K562 (cell line): ENCODE results near the gene CCDC124. TPM values are rescaled to one million over a fixed set of nuclear protein-coding genes. Genes with fewer than 3 reads are reported as not detected.
A peak's percentile ranks its signal among the peaks of the same experiment; 100 is the strongest.

Experiments
- CHD1 ChIP-seq: fragments of 200-600 bp; sonication (generic); IDR thresholded peaks from one replicate; pipeline ENCODE4 v1.6.1; 2012; ENCODE audit warnings: mild to moderate bottlenecking, moderate library complexity, low read length, inconsistent platforms
- CREB1 ChIP-seq, 2 experiments: sonication (generic) in 1 of 2; formaldehyde crosslinking in 1 of 2; IDR thresholded peaks; 2 replicates each; pipeline versions ENCODE4 v1.6.1 to v1.8.0; 2012 to 2022; ENCODE audit warnings: inconsistent platforms in 1 of 2, mild to moderate bottlenecking in 1 of 2, missing genetic modification reagents in 1 of 2, moderate library complexity in 1 of 2
- EGR1 ChIP-seq: fragments of 450-650 bp; conservative IDR thresholded peaks from 2 replicates; pipeline ENCODE4 v1.6.1; 2017; ENCODE audit warnings: mild to moderate bottlenecking
- ERF ChIP-seq: fragments of 450-650 bp; formaldehyde crosslinking; IDR thresholded peaks from 2 replicates; pipeline ENCODE4 v1.4.0; 2020; ENCODE audit warnings: mild to moderate bottlenecking, mixed read lengths
- FIP1L1 ChIP-seq: fragments of 200-400 bp; formaldehyde crosslinking; IDR thresholded peaks from 2 replicates; pipeline ENCODE4 v1.6.1; 2018; ENCODE audit warnings: mild to moderate bottlenecking, low read depth, low read length; ENCODE audit not compliant: poor library complexity, severe bottlenecking
- GATAD2A ChIP-seq: fragments of 450-650 bp; IDR thresholded peaks from 2 replicates; pipeline ENCODE4 v1.6.1; 2017
- HDAC6 ChIP-seq: IDR thresholded peaks from 2 replicates; pipeline ENCODE4 v1.6.1; 2012; ENCODE audit warnings: low read depth, mild to moderate bottlenecking, control low read depth, inconsistent platforms, low read length, moderate library complexity
- MAZ ChIP-seq, 2 experiments: fragments of 450-650 bp in 1 of 2; sonication (generic) in 1 of 2; formaldehyde crosslinking; IDR thresholded peaks in 1 of 2; conservative IDR thresholded peaks in 1 of 2; 2 replicates each; pipeline versions ENCODE4 v1.4.0 to v1.5.0; 2020; ENCODE audit warnings: mild to moderate bottlenecking in 1 of 2, missing genetic modification reagents in 1 of 2
- NFRKB ChIP-seq: fragments of 450-650 bp; IDR thresholded peaks from 2 replicates; pipeline ENCODE4 v1.6.1; 2016; ENCODE audit warnings: low read depth
- POLR2A ChIP-seq: fragments of 450-650 bp; conservative IDR thresholded peaks from 2 replicates; pipeline ENCODE4 v1.6.1; 2016
- PPARD ChIP-seq: fragments of 250-450 bp; sonication (Bioruptor Pico); IDR thresholded peaks from 2 replicates; pipeline ENCODE4 v1.8.0; 2022; ENCODE audit warnings: inconsistent platforms, mild to moderate bottlenecking, moderate library complexity
- SMAD1 ChIP-seq: fragments of 150-350 bp; IDR thresholded peaks from 2 replicates; pipeline ENCODE4 v1.6.1; 2014; ENCODE audit warnings: low read length, low read depth; ENCODE audit not compliant: partially characterized antibody
- SMARCA4 ChIP-seq: fragments of 450-650 bp; IDR thresholded peaks from 2 replicates; pipeline ENCODE4 v1.6.1; 2016
- SMARCC2 ChIP-seq: fragments of 450-650 bp; IDR thresholded peaks from 2 replicates; pipeline ENCODE4 v1.6.1; 2017; ENCODE audit warnings: antibody characterized with exemption, moderate library complexity, mild to moderate bottlenecking, low read depth
- TRIM24 ChIP-seq, 2 experiments: fragments of 450-650 bp; IDR thresholded peaks; 2 replicates each; pipeline ENCODE4 v1.6.1; 2016
- ZFP1 ChIP-seq: fragments of 450-650 bp; formaldehyde crosslinking; IDR thresholded peaks from 2 replicates; pipeline ENCODE4 v1.4.0; 2020; ENCODE audit warnings: mild to moderate bottlenecking, mixed read lengths
- ZNF224 ChIP-seq: sonication (generic); formaldehyde crosslinking; IDR thresholded peaks from 2 replicates; pipeline ENCODE4 v1.8.0; 2022; ENCODE audit warnings: mild to moderate bottlenecking, missing genetic modification reagents
- ZNF282 ChIP-seq: sonication (generic); formaldehyde crosslinking; IDR thresholded peaks from 2 replicates; pipeline ENCODE4 v1.8.1; 2023; ENCODE audit warnings: missing genetic modification reagents
- polyA plus RNA-seq, 8 experiments: library from polyadenylated mRNA; depleted of rRNA in 4 of 8; stranded (reverse) in 5 of 8; unstranded in 3 of 8; fragments of >200 nt; fragmentation: Nextera tagmentation in 2 of 8; fragmentation: Illumina TruSeq in 1 of 8; extraction: Ambion mirVana in 2 of 8; extraction: Trizol in 1 of 8; gene quantifications; 2 replicates each; pipeline versions ENCODE4 v1.2.1 to v1.2.3, GENCODE V29; 2011 to 2014; ENCODE audit warnings: inconsistent platforms in 1 of 8, missing spikeins in 1 of 8
- total RNA-seq, 7 experiments: library from RNA; depleted of rRNA in 6 of 7; stranded (reverse); fragments of >200 nt in 6 of 7; fragmentation: Illumina TruSeq in 2 of 7; extraction: Trizol in 2 of 7; gene quantifications; 2 replicates each; pipeline versions ENCODE4 v1.2.1 to v1.2.3, GENCODE V29; 2011 to 2021; ENCODE audit warnings: low replicate concordance in 1 of 7
- TF ChIP-seq, protein P1 (sequence below): sonication (generic); formaldehyde crosslinking; IDR thresholded peaks from 2 replicates; pipeline ENCODE4 v1.8.1; 2023; ENCODE audit warnings: mild to moderate bottlenecking, missing genetic modification reagents
- TF ChIP-seq, protein P2 (sequence below): fragments of 450-650 bp; conservative IDR thresholded peaks from 2 replicates; pipeline ENCODE4 v1.6.1; 2016; ENCODE audit warnings: missing genetic modification characterization, low read depth, mild to moderate bottlenecking, missing compliant biosample characterization, moderate library complexity
- TF ChIP-seq, protein P3 (sequence below): sonication (generic); formaldehyde crosslinking; IDR thresholded peaks from 2 replicates; pipeline ENCODE4 v1.8.1; 2023; ENCODE audit warnings: mild to moderate bottlenecking, missing genetic modification reagents
- TF ChIP-seq, protein P4 (sequence below): fragments of 450-650 bp; formaldehyde crosslinking; IDR thresholded peaks from 2 replicates; pipeline ENCODE4 v1.4.0; 2022; ENCODE audit warnings: missing genetic modification characterization

Gene CCDC124
- total and polyA plus RNA-seq, 9 of the 15 experiments (the other 6 are each of a cell fraction or from before 2014, with no cell fraction given), result 5.8 to 234 (median 40.1) TPM

DNA sequence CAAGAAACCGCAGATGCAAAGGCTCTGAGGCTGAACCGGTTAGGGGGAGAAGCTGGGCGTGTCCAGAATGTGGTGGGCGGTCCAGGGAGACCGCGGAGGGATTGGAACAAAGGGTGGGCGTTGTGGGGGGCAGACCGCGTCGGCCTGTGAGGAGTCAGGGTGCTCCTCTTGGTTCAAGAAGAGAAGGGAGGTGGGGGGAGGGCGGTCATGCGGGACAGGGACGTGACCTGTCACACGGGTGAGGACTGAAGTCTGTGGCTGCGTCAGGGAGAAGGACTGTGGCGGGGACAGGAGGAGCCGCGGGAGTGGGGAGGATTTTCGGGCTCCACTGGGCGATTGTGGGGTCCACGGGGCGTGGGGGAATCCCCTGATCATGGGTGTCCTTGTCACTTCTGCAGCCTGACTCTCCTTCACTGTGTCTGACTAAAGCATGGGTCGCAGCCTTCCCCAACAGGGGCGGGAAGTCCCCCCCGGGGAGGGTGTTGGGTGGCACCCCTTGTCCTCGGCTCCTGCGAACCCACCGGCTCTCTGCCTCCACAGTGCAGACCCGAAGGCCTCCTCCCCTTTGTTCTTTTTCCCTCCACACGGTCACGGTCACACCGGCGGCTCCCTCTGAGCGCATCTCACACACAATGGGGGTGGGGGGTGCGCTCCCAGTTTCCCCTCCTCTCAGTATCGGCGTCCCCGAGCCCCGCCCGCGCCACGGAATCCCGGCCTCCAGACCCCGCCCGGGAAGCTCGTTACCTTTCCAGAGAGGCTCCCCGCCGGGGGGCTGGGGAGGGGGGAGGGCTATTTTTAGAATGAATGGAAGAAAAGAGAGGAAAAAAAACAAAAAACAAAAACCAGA is 17.7 kb downstream of the CCDC124 start (continued):
- TF ChIP-seq, protein P1, sequence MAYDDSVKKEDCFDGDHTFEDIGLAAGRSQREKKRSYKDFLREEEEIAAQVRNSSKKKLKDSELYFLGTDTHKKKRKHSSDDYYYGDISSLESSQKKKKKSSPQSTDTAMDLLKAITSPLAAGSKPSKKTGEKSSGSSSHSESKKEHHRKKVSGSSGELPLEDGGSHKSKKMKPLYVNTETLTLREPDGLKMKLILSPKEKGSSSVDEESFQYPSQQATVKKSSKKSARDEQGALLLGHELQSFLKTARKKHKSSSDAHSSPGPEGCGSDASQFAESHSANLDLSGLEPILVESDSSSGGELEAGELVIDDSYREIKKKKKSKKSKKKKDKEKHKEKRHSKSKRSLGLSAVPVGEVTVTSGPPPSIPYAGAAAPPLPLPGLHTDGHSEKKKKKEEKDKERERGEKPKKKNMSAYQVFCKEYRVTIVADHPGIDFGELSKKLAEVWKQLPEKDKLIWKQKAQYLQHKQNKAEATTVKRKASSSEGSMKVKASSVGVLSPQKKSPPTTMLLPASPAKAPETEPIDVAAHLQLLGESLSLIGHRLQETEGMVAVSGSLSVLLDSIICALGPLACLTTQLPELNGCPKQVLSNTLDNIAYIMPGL (CRISPR knock-in tag), result no peak
- TF ChIP-seq EGR1, result peak; percentile 85
- no peak for TF ChIP-seq ZFP1 (CRISPR knock-in tag)
- TF ChIP-seq MAZ (CRISPR knock-in tag; conservative IDR thresholded peaks at IDR 0.05 in 1 of 2, IDR thresholded peaks at IDR 0.05 in 1 of 2), result no peak; a peak in 2 of 4 replicates
- TF ChIP-seq ZNF224 (CRISPR knock-in tag), result no peak
- no peak for TF ChIP-seq SMARCC2
- no peak for TF ChIP-seq FIP1L1
- no peak for TF ChIP-seq HDAC6
- no peak for TF ChIP-seq CREB1 (IDR thresholded peaks at IDR 0.05)
- TF ChIP-seq CREB1 (CRISPR knock-in tag; IDR thresholded peaks at IDR 0.05), result no peak
- TF ChIP-seq, protein P2, sequence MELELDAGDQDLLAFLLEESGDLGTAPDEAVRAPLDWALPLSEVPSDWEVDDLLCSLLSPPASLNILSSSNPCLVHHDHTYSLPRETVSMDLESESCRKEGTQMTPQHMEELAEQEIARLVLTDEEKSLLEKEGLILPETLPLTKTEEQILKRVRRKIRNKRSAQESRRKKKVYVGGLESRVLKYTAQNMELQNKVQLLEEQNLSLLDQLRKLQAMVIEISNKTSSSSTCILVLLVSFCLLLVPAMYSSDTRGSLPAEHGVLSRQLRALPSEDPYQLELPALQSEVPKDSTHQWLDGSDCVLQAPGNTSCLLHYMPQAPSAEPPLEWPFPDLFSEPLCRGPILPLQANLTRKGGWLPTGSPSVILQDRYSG (tag), result no peak
- no peak for TF ChIP-seq ERF (CRISPR knock-in tag)
- TF ChIP-seq, protein P3, sequence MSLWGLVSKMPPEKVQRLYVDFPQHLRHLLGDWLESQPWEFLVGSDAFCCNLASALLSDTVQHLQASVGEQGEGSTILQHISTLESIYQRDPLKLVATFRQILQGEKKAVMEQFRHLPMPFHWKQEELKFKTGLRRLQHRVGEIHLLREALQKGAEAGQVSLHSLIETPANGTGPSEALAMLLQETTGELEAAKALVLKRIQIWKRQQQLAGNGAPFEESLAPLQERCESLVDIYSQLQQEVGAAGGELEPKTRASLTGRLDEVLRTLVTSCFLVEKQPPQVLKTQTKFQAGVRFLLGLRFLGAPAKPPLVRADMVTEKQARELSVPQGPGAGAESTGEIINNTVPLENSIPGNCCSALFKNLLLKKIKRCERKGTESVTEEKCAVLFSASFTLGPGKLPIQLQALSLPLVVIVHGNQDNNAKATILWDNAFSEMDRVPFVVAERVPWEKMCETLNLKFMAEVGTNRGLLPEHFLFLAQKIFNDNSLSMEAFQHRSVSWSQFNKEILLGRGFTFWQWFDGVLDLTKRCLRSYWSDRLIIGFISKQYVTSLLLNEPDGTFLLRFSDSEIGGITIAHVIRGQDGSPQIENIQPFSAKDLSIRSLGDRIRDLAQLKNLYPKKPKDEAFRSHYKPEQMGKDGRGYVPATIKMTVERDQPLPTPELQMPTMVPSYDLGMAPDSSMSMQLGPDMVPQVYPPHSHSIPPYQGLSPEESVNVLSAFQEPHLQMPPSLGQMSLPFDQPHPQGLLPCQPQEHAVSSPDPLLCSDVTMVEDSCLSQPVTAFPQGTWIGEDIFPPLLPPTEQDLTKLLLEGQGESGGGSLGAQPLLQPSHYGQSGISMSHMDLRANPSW, result no peak
- peak; percentile 89 for TF ChIP-seq GATAD2A
- no peak for TF ChIP-seq NFRKB
- TF ChIP-seq CHD1, result peak; percentile 44
- no peak for TF ChIP-seq SMAD1
- no peak for TF ChIP-seq PPARD (CRISPR knock-in tag)
- TF ChIP-seq POLR2A, result no peak
- no peak for TF ChIP-seq TRIM24 (IDR thresholded peaks at IDR 0.05)
- TF ChIP-seq ZNF282, result no peak
- no peak for TF ChIP-seq SMARCA4
- TF ChIP-seq, protein P4, sequence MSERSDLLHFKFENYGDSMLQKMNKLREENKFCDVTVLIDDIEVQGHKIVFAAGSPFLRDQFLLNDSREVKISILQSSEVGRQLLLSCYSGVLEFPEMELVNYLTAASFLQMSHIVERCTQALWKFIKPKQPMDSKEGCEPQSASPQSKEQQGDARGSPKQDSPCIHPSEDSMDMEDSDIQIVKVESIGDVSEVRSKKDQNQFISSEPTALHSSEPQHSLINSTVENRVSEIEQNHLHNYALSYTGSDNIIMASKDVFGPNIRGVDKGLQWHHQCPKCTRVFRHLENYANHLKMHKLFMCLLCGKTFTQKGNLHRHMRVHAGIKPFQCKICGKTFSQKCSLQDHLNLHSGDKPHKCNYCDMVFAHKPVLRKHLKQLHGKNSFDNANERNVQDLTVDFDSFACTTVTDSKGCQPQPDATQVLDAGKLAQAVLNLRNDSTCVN (CRISPR knock-in tag), result no peak
